ENCODE data around the gene OR2AG2.
A peak's percentile ranks its signal among the peaks of the same experiment; 100 is the strongest.

The OR2AG2 gene

GRCh38 chr11:6755953-6756347 is 15.8 kb downstream of the OR2AG2 start:
- TF ChIP-seq ZFP30 (CRISPR knock-in tag; IDR thresholded peaks at IDR 0.05) (no peak), ZFP3 (CRISPR knock-in tag; IDR thresholded peaks at IDR 0.05) (no peak), POU6F1 (CRISPR knock-in tag; IDR thresholded peaks at IDR 0.05; ENCODE audit: borderline replicate concordance, low read depth) (no peak), CSDC2 (CRISPR knock-in tag; IDR thresholded peaks at IDR 0.05) (no peak), ESRRG (CRISPR knock-in tag; IDR thresholded peaks at IDR 0.05) (no peak), ZNF70 (CRISPR knock-in tag; IDR thresholded peaks at IDR 0.05) (no peak), ZNF565 (CRISPR knock-in tag; conservative IDR thresholded peaks at IDR 0.05; ENCODE audit: low read depth) (no peak), GLIS3 (CRISPR knock-in tag; IDR thresholded peaks at IDR 0.05) (no peak), CSRNP3 (CRISPR knock-in tag; IDR thresholded peaks at IDR 0.05) (no peak), PPARA (CRISPR knock-in tag; IDR thresholded peaks at IDR 0.05; ENCODE audit: borderline replicate concordance) (no peak), ISL1 (CRISPR knock-in tag; IDR thresholded peaks at IDR 0.05) (no peak), TOX (CRISPR knock-in tag; IDR thresholded peaks at IDR 0.05; ENCODE audit: borderline replicate concordance) (no peak)
- no peak for ATAC-seq

GRCh38 chr11:6755303-6755952 is 16.3 kb downstream of the OR2AG2 start:
- peak; percentile 77 for ATAC-seq
- TF ChIP-seq ZC3H10 (CRISPR knock-in tag; IDR thresholded peaks at IDR 0.05) (no peak), CSRNP3 (CRISPR knock-in tag; IDR thresholded peaks at IDR 0.05) (no peak), ARNTL (CRISPR knock-in tag; IDR thresholded peaks at IDR 0.05; ENCODE audit: borderline replicate concordance, low read depth) (no peak), POU6F1 (CRISPR knock-in tag; IDR thresholded peaks at IDR 0.05; ENCODE audit: borderline replicate concordance, low read depth) (no peak)

GRCh38 chr11:6747097-6747668 is 24.6 kb downstream of the OR2AG2 start:
- no peak for TF ChIP-seq ZNF70 (CRISPR knock-in tag; IDR thresholded peaks at IDR 0.05)

GRCh38 chr11:6746626-6747025 is 25.1 kb downstream of the OR2AG2 start:
- no peak for TF ChIP-seq TOX (CRISPR knock-in tag; IDR thresholded peaks at IDR 0.05; ENCODE audit: borderline replicate concordance)
- no peak for ATAC-seq

More at GRCh38 chr11:6747097-6747668, 24.6 kb downstream of the OR2AG2 start:
- ATAC-seq, result no peak

- no peak for ATAC-seq
- no peak for TF ChIP-seq BACH2 (CRISPR knock-in tag; IDR thresholded peaks at IDR 0.05; ENCODE audit: borderline replicate concordance)
These were observed 25.6 kb downstream of the OR2AG2 start for GRCh38 chr11:6746086-6746618.

- TF ChIP-seq OSR1 (CRISPR knock-in tag; IDR thresholded peaks at IDR 0.05) (no peak), POU6F1 (CRISPR knock-in tag; IDR thresholded peaks at IDR 0.05; ENCODE audit: borderline replicate concordance, low read depth) (no peak), ZC3H10 (CRISPR knock-in tag; IDR thresholded peaks at IDR 0.05) (no peak), CSRNP3 (CRISPR knock-in tag; IDR thresholded peaks at IDR 0.05) (no peak)
- ATAC-seq, result no peak
These were observed 26.2 kb downstream of the OR2AG2 start for GRCh38 chr11:6745465-6746015.

All from SK-N-SH treated with all-trans-retinoic acid at 6 μM for 48 hours (cell line).